HG03039 (cell line): ENCODE measurements around the gene ARHGEF25.
"Not testable (repeated sequence)": the region's sequence is repeated elsewhere in the genome, so short reads cannot be mapped to it uniquely, and the experiment has no call there.

ENCODE experiments used
- ATAC-seq: cut with Tn5 transposase; IDR thresholded peaks from one replicate; pipeline ENCODE4 v1.9.1; 2021; ENCODE audit warnings: mild to moderate bottlenecking, moderate library complexity; ENCODE audit not compliant: unreplicated experiment

ARHGEF25 gene

GRCh38 chr12:57584690-57585089 is 26.5 kb upstream of the ARHGEF25 start:
- no peak for ATAC-seq

GRCh38 chr12:57585156-57585555 is 26.1 kb upstream of the ARHGEF25 start:
- ATAC-seq: no peak

GRCh38 chr12:57586128-57586527 is 25.1 kb upstream of the ARHGEF25 start:
- ATAC-seq: no peak

GRCh38 chr12:57586832-57587429 is 24.3 kb upstream of the ARHGEF25 start:
- ATAC-seq: no peak

GRCh38 chr12:57588951-57589610 is 22.2 kb upstream of the ARHGEF25 start:
- not testable (repeated sequence) for ATAC-seq

GRCh38 chr12:57590479-57590863 is 20.8 kb upstream of the ARHGEF25 start:
- no peak for ATAC-seq

- ATAC-seq: peak; percentile 94
Measured at GRCh38 chr12:57590864-57591781, 20.1 kb upstream of the ARHGEF25 start, which contains the start of gene PIP4K2C. PIP4K2C (plus strand) TSS chr12:57591192; CDS start chr12:57591290, 98 bp downstream.

- ATAC-seq: peak; percentile 12
Measured at GRCh38 chr12:57591782-57592325, 19.4 kb upstream of the ARHGEF25 start.

GRCh38 chr12:57592551-57593165 is 18.6 kb upstream of the ARHGEF25 start:
- no peak for ATAC-seq

GRCh38 chr12:57593187-57593586 is 18.0 kb upstream of the ARHGEF25 start:
- no peak for ATAC-seq

- no peak for ATAC-seq
Measured at GRCh38 chr12:57600395-57600794, 10.8 kb upstream of the ARHGEF25 start.

GRCh38 chr12:57602544-57602943 is 8.7 kb upstream of the ARHGEF25 start:
- ATAC-seq: no peak

- no peak for ATAC-seq
Measured at GRCh38 chr12:57603324-57603723, 7.9 kb upstream of the ARHGEF25 start.

- no peak for ATAC-seq
Measured at GRCh38 chr12:57603815-57604453, 7.3 kb upstream of the ARHGEF25 start.

- ATAC-seq: no peak
Measured at GRCh38 chr12:57604454-57604991, 6.7 kb upstream of the ARHGEF25 start, which contains the start of gene DTX3. DTX3 (plus strand) TSS chr12:57604824; CDS start chr12:57606518, 1,694 bp downstream.

- ATAC-seq: no peak
Measured at GRCh38 chr12:57604992-57605810, 6.0 kb upstream of the ARHGEF25 start.

- no peak for ATAC-seq
Measured at GRCh38 chr12:57605811-57606311, 5.4 kb upstream of the ARHGEF25 start.

GRCh38 chr12:57606399-57606798 is 4.8 kb upstream of the ARHGEF25 start:
- no peak for ATAC-seq

- no peak for ATAC-seq
Measured at GRCh38 chr12:57606821-57607220, 4.4 kb upstream of the ARHGEF25 start.
